HepG2 (cell line): Measurements from ENCODE around the gene TAAR5.

ENCODE experiments used
- CHD2 ChIP-seq: IDR thresholded peaks from 2 replicates; pipeline ENCODE4 v1.6.1; 2011; ENCODE audit warnings: low read depth, low read length, improper control_type of control experiment
- CREM ChIP-seq, 2 experiments: sonication (generic) in 1 of 2; formaldehyde crosslinking in 1 of 2; IDR thresholded peaks; 2 replicates each; pipeline versions ENCODE4 v1.4.0 to v1.6.1; 2016 to 2020; ENCODE audit warnings: antibody characterized with exemption in 1 of 2, mild to moderate bottlenecking in 1 of 2, missing genetic modification reagents in 1 of 2
- CTCF ChIP-seq: sonication (generic); formaldehyde crosslinking; IDR thresholded peaks from 2 replicates; pipeline ENCODE4 v1.5.0; 2020; ENCODE audit warnings: mild to moderate bottlenecking, missing genetic modification reagents, moderate library complexity
- PBX3 ChIP-seq: sonication (generic); formaldehyde crosslinking; IDR thresholded peaks from 2 replicates; pipeline ENCODE4 v1.8.1; 2023; ENCODE audit warnings: missing genetic modification reagents, inconsistent platforms, borderline replicate concordance
- POLR2A ChIP-seq, 2 experiments: IDR thresholded peaks; 2 replicates each; pipeline ENCODE4 v1.6.1; 2011; ENCODE audit warnings: low read depth in 2 of 2, low read length in 2 of 2, mild to moderate bottlenecking in 1 of 2, moderate library complexity in 1 of 2; ENCODE audit not compliant: insufficient read depth in 1 of 2
- PRPF4 ChIP-seq: fragments of 200-400 bp; formaldehyde crosslinking; IDR thresholded peaks from 2 replicates; pipeline ENCODE4 v1.6.1; 2016; ENCODE audit warnings: low read length, low read depth; ENCODE audit not compliant: poor library complexity, severe bottlenecking
- ZIK1 ChIP-seq: sonication (generic); formaldehyde crosslinking; IDR thresholded peaks from 2 replicates; pipeline ENCODE4 v1.5.0; 2020; ENCODE audit warnings: mild to moderate bottlenecking, low read depth, missing genetic modification reagents, borderline replicate concordance
- ZNF33B ChIP-seq: sonication (generic); formaldehyde crosslinking; IDR thresholded peaks from 2 replicates; pipeline ENCODE4 v1.5.1; 2020; ENCODE audit warnings: mild to moderate bottlenecking, missing genetic modification reagents
- TF ChIP-seq, protein P1 (sequence below): sonication (generic); formaldehyde crosslinking; conservative IDR thresholded peaks from 2 replicates; pipeline ENCODE4 v1.4.0; 2020; ENCODE audit warnings: missing genetic modification reagents
- TF ChIP-seq, protein P2 (sequence below): sonication (generic); formaldehyde crosslinking; IDR thresholded peaks from 2 replicates; pipeline ENCODE4 v1.4.0; 2020; ENCODE audit warnings: missing genetic modification reagents, borderline replicate concordance

DNA sequence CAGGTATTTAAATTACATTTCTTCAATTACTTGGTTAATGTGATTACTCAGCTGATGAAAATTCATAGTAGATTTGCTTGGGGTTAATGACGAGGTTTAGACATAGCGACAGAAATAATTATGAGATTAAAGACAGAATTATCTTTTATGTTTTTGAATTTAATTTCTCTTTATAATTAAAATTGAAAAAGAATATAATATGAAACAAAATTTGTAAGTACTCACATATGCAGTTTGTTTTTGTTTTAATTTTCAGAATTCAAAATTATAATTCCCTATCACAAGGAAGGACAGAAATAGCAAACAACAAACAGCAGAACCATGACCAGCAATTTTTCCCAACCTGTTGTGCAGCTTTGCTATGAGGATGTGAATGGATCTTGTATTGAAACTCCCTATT is 37.2 kb downstream of the TAAR5 start, which contains the start of gene TAAR8:
- TF ChIP-seq ZIK1 (CRISPR knock-in tag): no peak
- TF ChIP-seq, protein P1, sequence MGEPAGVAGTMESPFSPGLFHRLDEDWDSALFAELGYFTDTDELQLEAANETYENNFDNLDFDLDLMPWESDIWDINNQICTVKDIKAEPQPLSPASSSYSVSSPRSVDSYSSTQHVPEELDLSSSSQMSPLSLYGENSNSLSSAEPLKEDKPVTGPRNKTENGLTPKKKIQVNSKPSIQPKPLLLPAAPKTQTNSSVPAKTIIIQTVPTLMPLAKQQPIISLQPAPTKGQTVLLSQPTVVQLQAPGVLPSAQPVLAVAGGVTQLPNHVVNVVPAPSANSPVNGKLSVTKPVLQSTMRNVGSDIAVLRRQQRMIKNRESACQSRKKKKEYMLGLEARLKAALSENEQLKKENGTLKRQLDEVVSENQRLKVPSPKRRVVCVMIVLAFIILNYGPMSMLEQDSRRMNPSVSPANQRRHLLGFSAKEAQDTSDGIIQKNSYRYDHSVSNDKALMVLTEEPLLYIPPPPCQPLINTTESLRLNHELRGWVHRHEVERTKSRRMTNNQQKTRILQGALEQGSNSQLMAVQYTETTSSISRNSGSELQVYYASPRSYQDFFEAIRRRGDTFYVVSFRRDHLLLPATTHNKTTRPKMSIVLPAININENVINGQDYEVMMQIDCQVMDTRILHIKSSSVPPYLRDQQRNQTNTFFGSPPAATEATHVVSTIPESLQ (CRISPR knock-in tag): no peak
- no peak for TF ChIP-seq CTCF (CRISPR knock-in tag)
- no peak for TF ChIP-seq PBX3 (CRISPR knock-in tag)
- TF ChIP-seq POLR2A (IDR thresholded peaks at IDR 0.05; ENCODE audit: insufficient read depth in 1 of 2, low read depth in 2 of 2, low read length in 2 of 2): no peak
- no peak for TF ChIP-seq CREM (IDR thresholded peaks at IDR 0.05)
- no peak for TF ChIP-seq CREM (CRISPR knock-in tag; IDR thresholded peaks at IDR 0.05)
- TF ChIP-seq ZNF33B: no peak
- TF ChIP-seq PRPF4: no peak
- TF ChIP-seq, protein P2, sequence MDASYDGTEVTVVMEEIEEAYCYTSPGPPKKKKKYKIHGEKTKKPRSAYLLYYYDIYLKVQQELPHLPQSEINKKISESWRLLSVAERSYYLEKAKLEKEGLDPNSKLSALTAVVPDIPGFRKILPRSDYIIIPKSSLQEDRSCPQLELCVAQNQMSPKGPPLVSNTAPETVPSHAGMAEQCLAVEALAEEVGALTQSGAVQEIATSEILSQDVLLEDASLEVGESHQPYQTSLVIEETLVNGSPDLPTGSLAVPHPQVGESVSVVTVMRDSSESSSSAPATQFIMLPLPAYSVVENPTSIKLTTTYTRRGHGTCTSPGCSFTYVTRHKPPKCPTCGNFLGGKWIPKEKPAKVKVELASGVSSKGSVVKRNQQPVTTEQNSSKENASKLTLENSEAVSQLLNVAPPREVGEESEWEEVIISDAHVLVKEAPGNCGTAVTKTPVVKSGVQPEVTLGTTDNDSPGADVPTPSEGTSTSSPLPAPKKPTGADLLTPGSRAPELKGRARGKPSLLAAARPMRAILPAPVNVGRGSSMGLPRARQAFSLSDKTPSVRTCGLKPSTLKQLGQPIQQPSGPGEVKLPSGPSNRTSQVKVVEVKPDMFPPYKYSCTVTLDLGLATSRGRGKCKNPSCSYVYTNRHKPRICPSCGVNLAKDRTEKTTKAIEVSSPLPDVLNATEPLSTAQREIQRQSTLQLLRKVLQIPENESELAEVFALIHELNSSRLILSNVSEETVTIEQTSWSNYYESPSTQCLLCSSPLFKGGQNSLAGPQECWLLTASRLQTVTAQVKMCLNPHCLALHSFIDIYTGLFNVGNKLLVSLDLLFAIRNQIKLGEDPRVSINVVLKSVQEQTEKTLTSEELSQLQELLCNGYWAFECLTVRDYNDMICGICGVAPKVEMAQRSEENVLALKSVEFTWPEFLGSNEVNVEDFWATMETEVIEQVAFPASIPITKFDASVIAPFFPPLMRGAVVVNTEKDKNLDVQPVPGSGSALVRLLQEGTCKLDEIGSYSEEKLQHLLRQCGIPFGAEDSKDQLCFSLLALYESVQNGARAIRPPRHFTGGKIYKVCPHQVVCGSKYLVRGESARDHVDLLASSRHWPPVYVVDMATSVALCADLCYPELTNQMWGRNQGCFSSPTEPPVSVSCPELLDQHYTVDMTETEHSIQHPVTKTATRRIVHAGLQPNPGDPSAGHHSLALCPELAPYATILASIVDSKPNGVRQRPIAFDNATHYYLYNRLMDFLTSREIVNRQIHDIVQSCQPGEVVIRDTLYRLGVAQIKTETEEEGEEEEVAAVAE (CRISPR knock-in tag): no peak
- no peak for TF ChIP-seq CHD2
